ENCODE data around the gene WRNIP1.

The WRNIP1 gene

GRCh38 chr6:2795162-2795561 lies 30.0 kb downstream of the WRNIP1 start:
- in situ Hi-C loops (cut with HindIII; ENCODE audit: low sequenced_read_pairs) = loop anchor here (10.0 kb wide), 1 partner anchor 50 kb away; the partner anchor contains the start of gene SERPINB1
- no peak for TF ChIP-seq CTCF (IDR thresholded peaks at IDR 0.05; ENCODE audit: low read depth, low read length, missing control alignments)

GRCh38 chr6:2795956-2796355 lies 30.8 kb downstream of the WRNIP1 start:
- no peak for DNase-seq (ENCODE audit: low read depth)
- no peak overlapping the region for H3K4me3 ChIP-seq (ENCODE audit: low read depth, low read length)
- in situ Hi-C loops (cut with HindIII; ENCODE audit: low sequenced_read_pairs) = loop anchor here (10.0 kb wide), 1 partner anchor 49 kb away; the partner anchor contains the start of gene SERPINB1
- no peak for TF ChIP-seq CTCF (IDR thresholded peaks at IDR 0.05; ENCODE audit: low read depth, low read length, missing control alignments)

More at GRCh38 chr6:2795162-2795561, 30.0 kb downstream of the WRNIP1 start:
- no peak overlapping the region for H3K4me3 ChIP-seq (ENCODE audit: low read depth, low read length)
- no peak for DNase-seq (ENCODE audit: low read depth)

GRCh38 chr6:2796861-2797260 lies 31.7 kb downstream of the WRNIP1 start:
- no peak overlapping the region for H3K4me3 ChIP-seq (ENCODE audit: low read depth, low read length)
- no peak for DNase-seq (ENCODE audit: low read depth)
- no peak for TF ChIP-seq CTCF (IDR thresholded peaks at IDR 0.05; ENCODE audit: low read depth, low read length, missing control alignments)
- in situ Hi-C loops (cut with HindIII; ENCODE audit: low sequenced_read_pairs) = loop anchor here (10.0 kb wide), 1 partner anchor 48 kb away; the partner anchor contains the start of gene SERPINB1

GRCh38 chr6:2797564-2798031 lies 32.4 kb downstream of the WRNIP1 start:
- H3K4me3 ChIP-seq (ENCODE audit: low read depth, low read length) = no peak overlapping the region
- in situ Hi-C loops (cut with HindIII; ENCODE audit: low sequenced_read_pairs) = loop anchor here (10.0 kb wide), 1 partner anchor 47 kb away; the partner anchor contains the start of gene SERPINB1
- no peak for DNase-seq (ENCODE audit: low read depth)
- no peak for TF ChIP-seq CTCF (IDR thresholded peaks at IDR 0.05; ENCODE audit: low read depth, low read length, missing control alignments)

GRCh38 chr6:2798586-2799134 lies 33.5 kb downstream of the WRNIP1 start:
- H3K4me3 ChIP-seq (ENCODE audit: low read depth, low read length) = no peak overlapping the region
- in situ Hi-C loops (cut with HindIII; ENCODE audit: low sequenced_read_pairs) = loop anchor here (10.0 kb wide), 1 partner anchor 46 kb away; the partner anchor contains the start of gene SERPINB1
- no peak for TF ChIP-seq CTCF (IDR thresholded peaks at IDR 0.05; ENCODE audit: low read depth, low read length, missing control alignments)
- no peak for DNase-seq (ENCODE audit: low read depth)

- no peak for DNase-seq (ENCODE audit: low read depth)
- TF ChIP-seq CTCF (IDR thresholded peaks at IDR 0.05; ENCODE audit: low read depth, low read length, missing control alignments) = no peak
- no peak overlapping the region for H3K4me3 ChIP-seq (ENCODE audit: low read depth, low read length)
- in situ Hi-C loops (cut with HindIII; ENCODE audit: low sequenced_read_pairs) = loop anchor here (10.0 kb wide), 1 partner anchor 45 kb away; the partner anchor contains the start of gene SERPINB1
Measured at GRCh38 chr6:2799936-2800527, 34.8 kb downstream of the WRNIP1 start.

All from astrocyte of the cerebellum (primary cell).